HG02943 (cell line): ENCODE results near the gene ADRM1.

Source experiments
- ATAC-seq: cut with Tn5 transposase; IDR thresholded peaks from one replicate; pipeline ENCODE4 v1.9.1; 2021; ENCODE audit warnings: mild to moderate bottlenecking, low read depth, moderate library complexity; ENCODE audit not compliant: unreplicated experiment

Gene ADRM1

GRCh38 chr20:62309947-62310756 lies 7.4 kb downstream of the ADRM1 start:
- ATAC-seq, result no peak

- no peak for ATAC-seq
These were observed 7.9 kb downstream of the ADRM1 start for GRCh38 chr20:62310757-62311121.

- ATAC-seq, result no peak
These were observed 8.4 kb downstream of the ADRM1 start for GRCh38 chr20:62311150-62311549.

- no peak for ATAC-seq
These were observed 9.2 kb downstream of the ADRM1 start for GRCh38 chr20:62311832-62312661.

GRCh38 chr20:62312662-62312977 lies 9.8 kb downstream of the ADRM1 start:
- ATAC-seq, result no peak

- ATAC-seq, result no peak
These were observed 10.2 kb downstream of the ADRM1 start for GRCh38 chr20:62313021-62313420.

GRCh38 chr20:62313460-62314338 lies 10.9 kb downstream of the ADRM1 start:
- ATAC-seq, result no peak

GRCh38 chr20:62314339-62314638 lies 11.5 kb downstream of the ADRM1 start:
- ATAC-seq, result no peak

GRCh38 chr20:62314711-62315302 lies 12.0 kb downstream of the ADRM1 start:
- ATAC-seq, result no peak

- ATAC-seq, result no peak
These were observed 13.0 kb downstream of the ADRM1 start for GRCh38 chr20:62315773-62316172.

- ATAC-seq, result no peak
These were observed 13.8 kb downstream of the ADRM1 start for GRCh38 chr20:62316331-62317166.

- no peak for ATAC-seq
These were observed 14.4 kb downstream of the ADRM1 start for GRCh38 chr20:62317167-62317655.

GRCh38 chr20:62318400-62319345 lies 15.9 kb downstream of the ADRM1 start:
- ATAC-seq, result no peak

GRCh38 chr20:62319346-62319909 lies 16.6 kb downstream of the ADRM1 start:
- ATAC-seq, result no peak

- no peak for ATAC-seq
These were observed 18.0 kb downstream of the ADRM1 start for GRCh38 chr20:62320581-62321354.

- no peak for ATAC-seq
These were observed 18.7 kb downstream of the ADRM1 start for GRCh38 chr20:62321521-62321948.

- ATAC-seq, result no peak
These were observed 19.2 kb downstream of the ADRM1 start for GRCh38 chr20:62321975-62322374.
